HG03045 (cell line): ENCODE measurements around the gene LRRIQ1.
"Not testable (repeated sequence)": the region's sequence is repeated elsewhere in the genome, so short reads cannot be mapped to it uniquely, and the experiment has no call there.

ENCODE experiments used
- ATAC-seq: cut with Tn5 transposase; IDR thresholded peaks from one replicate; pipeline ENCODE4 v1.9.1; 2021; ENCODE audit warnings: mild to moderate bottlenecking, moderate library complexity; ENCODE audit not compliant: unreplicated experiment

Gene LRRIQ1

GRCh38 chr12:85036234-85036707, at the start of gene LRRIQ1, which contains the start of gene TSPAN19:
TSS of gene LRRIQ1 (plus strand) at chr12:85036351. CDS start at chr12:85038177, 1,826 bp downstream.
TSS of gene TSPAN19 (minus strand) at chr12:85036277. CDS start at chr12:85029946, 6,331 bp downstream.
- peak; percentile 97 for ATAC-seq

DNA sequence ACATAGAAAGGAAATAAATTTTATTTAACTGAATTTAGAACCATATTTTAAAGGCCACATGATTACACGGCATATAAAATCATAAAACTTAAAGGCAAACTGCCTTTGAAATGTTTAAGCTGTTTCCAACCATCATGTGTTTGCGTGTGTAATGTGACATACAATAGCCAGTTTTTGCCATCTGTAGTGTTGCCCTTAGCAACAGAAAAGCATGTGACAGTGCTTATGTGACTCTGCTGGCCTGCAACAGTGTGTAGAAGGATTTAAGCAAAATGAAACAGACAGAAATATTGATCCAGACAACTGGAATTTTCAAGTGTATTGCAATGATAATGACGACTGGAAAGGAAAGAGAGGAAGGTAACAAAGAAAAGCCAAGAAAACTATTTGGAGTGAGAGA, 49.6 kb upstream of the LRRIQ1 start:
- no peak for ATAC-seq

DNA sequence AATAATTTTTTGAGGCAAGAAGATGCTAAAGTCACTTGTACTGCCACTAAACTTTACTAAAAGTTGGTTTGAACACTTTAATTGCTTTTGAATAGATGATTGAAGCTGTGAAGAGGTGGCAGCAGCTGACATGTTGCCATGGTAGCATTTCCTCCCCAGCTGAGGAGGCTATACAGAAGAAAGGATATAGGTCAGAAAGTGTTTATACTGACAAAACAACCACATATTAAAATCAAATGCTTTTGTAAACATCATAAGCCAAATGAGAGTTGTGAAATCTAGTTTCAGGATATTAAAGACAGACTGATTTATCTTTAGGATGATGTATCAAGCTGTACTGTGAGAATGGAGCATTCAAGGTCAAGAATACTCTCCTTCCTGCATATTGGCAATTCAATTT, 41.7 kb upstream of the LRRIQ1 start:
- no peak for ATAC-seq

- no peak for ATAC-seq
These were observed 40.5 kb upstream of the LRRIQ1 start for GRCh38 chr12:84995641-84996040.

- no peak for ATAC-seq
These were observed 39.4 kb upstream of the LRRIQ1 start for GRCh38 chr12:84996759-84997158.

GRCh38 chr12:84998341-84998740, 37.8 kb upstream of the LRRIQ1 start:
- ATAC-seq = no peak

GRCh38 chr12:85000729-85001128, 35.4 kb upstream of the LRRIQ1 start:
- ATAC-seq = no peak

DNA sequence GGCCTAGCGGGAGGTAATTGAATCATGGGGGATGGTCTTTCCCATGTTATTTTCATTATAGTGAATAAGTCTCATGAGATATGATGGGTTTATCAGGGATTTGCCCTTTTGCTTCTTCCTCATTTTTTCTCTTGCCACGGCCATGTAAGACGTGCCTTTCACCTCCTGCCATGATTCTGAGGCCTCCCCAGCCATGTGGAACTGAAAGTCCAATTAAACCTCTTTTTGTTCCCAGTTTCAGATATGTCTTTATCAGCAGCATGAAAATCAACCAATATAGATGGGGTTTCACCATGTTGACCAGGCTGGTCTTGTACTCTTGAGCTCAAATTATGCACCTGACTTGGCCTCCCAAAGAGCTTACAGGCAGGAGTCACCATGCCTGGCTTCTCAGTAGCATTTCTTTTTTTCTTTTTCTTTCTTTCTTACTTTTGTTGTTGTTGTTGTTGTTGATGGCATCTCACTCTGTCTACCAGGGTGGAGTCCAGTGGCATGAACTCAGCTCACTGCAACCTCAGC, 33.3 kb upstream of the LRRIQ1 start:
- ATAC-seq = no peak

GRCh38 chr12:85004204-85004603, 31.9 kb upstream of the LRRIQ1 start:
- no peak for ATAC-seq

DNA sequence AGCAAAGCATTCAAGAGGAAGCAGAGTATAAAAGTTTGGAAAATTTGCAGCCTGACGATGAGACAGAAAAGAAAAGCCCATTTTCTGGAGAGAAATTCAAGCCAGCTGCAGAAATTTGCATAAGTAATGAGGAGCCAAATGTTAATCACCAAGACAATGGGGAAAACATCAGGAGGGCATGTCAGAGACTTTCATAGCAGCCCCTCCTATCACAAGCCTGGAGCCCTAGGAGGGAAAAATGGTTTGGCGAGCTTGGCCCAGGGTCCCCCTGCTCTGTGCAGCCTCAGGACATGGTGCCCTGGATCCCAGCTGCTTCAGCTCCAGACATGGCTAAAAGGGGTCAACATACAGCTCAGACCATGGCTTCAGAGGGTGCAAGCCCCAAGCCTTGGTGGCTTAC, 31.1 kb upstream of the LRRIQ1 start:
- ATAC-seq = not testable (repeated sequence)

- ATAC-seq = no peak
These were observed 30.5 kb upstream of the LRRIQ1 start for GRCh38 chr12:85005615-85006014.

DNA sequence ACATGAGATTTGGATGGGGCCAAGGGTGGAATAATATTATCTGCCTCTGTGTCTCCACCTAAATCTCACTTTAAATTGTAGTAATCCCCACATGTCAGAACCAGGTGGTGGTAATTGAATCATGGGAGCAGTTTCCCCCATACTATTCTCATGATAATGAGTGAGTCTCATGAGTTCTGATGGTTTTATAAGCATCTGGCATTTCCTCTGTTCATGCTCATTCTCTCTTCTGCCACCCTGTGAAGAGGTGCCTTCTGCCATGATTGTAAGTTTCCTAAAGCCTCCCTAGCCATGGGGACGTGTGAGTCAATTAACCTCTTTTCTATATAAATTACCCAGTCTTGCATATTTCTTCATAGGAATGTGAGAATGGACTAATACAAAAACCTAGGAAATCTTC, 29.9 kb upstream of the LRRIQ1 start:
- no peak for ATAC-seq

DNA sequence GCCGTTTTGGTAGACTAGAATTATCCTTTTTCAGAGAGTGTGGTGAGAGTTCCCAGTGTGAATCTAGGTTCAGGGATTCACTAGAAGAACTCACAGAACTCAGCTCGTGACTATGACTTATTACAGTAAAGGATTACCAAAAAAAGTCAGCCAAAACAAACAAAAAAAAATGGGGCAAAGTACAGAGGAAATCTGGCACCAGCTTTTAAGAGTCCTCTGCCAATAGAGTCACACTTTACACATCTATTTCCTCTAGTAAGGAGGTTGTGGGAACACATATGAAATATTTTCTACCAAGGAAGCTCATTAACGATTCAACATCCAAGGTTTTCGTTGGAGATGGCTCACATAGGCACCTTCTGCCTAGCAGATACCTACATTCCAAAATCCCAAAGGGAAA, 28.3 kb upstream of the LRRIQ1 start:
- ATAC-seq = no peak

GRCh38 chr12:85016413-85016812, 19.7 kb upstream of the LRRIQ1 start:
- no peak for ATAC-seq

DNA sequence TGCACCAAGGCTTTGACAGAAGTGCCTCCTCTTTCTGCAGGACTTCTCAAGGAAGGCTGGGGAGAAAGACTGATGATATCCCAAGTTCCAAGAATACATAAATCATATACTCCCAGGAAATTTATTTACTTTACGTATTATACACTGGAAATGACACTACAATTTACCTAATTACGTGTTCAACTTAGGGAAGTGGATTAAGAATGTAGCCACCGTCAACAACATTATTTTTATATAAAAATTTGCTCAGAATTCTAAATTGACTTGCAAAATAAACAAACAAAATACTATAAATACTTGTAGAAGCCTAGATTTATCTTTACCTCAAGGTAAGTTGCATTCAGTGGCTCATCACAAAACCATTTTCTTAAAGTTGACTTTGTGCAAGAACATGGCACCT, 19.0 kb upstream of the LRRIQ1 start:
- no peak for ATAC-seq

- no peak for ATAC-seq
These were observed 18.5 kb upstream of the LRRIQ1 start for GRCh38 chr12:85017618-85018017.

GRCh38 chr12:85018098-85018497, 18.1 kb upstream of the LRRIQ1 start:
- ATAC-seq = no peak

- ATAC-seq = no peak
These were observed 6.7 kb upstream of the LRRIQ1 start for GRCh38 chr12:85029456-85029855.

GRCh38 chr12:85036733-85037132, 582 bp downstream of the LRRIQ1 start:
- ATAC-seq = no peak

DNA sequence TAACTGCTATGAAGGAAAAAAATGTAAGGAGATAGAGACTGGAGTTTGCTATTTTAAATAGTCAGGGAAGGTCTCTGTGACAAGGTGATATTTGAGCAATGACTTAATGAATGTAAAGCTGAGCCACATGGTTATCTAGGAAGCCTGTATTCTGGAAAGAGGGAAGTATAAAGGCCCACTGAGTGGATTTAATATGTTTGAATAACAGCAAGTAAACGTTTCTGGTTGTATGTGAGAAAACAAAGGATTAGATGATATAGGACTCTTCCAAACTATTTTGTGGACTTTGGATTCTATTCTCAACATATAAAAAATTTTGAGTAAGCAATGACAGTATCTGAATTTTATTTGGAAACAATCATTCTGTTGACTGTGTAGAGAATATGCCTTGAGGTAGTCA, 5.2 kb downstream of the LRRIQ1 start:
- no peak for ATAC-seq

GRCh38 chr12:85043829-85044228, 7.7 kb downstream of the LRRIQ1 start:
- no peak for ATAC-seq

GRCh38 chr12:85057370-85057963, 21.3 kb downstream of the LRRIQ1 start:
- peak; percentile 79 for ATAC-seq

DNA sequence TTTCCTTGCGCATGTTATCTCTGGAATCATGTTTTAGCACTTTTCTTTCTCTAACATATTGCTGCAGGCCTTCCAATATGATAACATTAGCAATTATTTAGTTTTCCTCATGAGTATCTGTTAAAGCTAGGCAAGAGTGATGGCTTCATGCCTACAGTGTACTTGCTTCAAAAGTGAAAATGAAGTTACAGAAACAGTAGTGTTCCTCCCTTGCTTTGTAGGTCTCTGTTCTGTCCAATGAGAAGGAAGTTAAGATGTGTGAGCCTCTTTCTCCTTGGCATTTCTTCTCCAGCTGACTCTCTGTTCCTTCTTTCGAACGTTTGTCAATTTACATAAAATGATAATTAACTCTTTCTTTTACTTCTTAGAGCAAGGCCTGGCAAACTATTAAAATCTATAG, 22.2 kb downstream of the LRRIQ1 start:
- ATAC-seq = no peak
